Tibial nerve (tissue), 3 donors: ENCODE data around the gene COMMD7.

Experiments
- POLR2A ChIP-seq, 2 donors: fragments of 450-650 bp; IDR thresholded peaks; one replicate each; pipeline ENCODE4 v1.6.1; 2017; ENCODE audit warnings: antibody characterized with exemption in 2 of 2, mild to moderate bottlenecking in 2 of 2, moderate library complexity in 2 of 2
- TF ChIP-seq, protein P1 (sequence below), 5 experiments: fragments of 200-600 bp in 3 of 5; fragments of 450-650 bp in 2 of 5; sonication (generic) in 3 of 5; IDR thresholded peaks; one replicate each; pipeline ENCODE4 v1.5.1; 2016 to 2019; ENCODE audit warnings: antibody characterized with exemption in 5 of 5, mild to moderate bottlenecking in 3 of 5, moderate library complexity in 2 of 5

DNA sequence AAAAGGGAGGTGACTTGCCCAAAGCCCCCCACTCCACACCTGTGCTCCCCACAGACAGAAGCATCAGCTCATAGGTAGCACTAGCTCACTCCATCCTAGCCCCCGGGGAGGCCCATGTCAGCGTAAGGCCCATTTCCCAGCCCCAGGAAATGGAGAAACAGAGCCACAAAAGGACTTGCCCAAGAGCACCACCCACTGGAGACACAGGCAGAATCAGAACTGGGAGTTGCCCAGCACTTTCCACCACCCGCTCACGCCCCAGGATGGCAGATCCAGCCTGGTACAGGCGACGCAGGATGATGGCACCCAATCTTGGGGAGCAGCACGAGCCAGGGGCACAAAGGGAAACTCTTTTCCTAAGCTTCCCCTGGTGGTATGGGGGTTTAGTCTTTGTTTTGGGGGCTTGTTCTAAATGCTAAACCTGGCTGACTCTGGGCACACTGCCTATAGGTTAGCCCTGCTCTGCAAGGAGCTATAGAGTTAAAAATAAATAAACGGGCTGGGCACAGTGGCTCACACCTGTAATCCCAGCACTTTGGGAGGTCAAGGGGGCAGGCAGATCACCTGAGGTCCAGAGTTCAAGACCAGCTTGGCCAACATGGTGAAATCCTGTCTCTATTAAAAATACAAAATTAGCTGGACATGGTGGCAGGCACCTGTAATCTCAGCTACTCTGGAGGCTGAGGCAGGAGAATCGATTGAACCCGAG is 81.3 kb downstream of the COMMD7 start:
- TF ChIP-seq, protein P1, sequence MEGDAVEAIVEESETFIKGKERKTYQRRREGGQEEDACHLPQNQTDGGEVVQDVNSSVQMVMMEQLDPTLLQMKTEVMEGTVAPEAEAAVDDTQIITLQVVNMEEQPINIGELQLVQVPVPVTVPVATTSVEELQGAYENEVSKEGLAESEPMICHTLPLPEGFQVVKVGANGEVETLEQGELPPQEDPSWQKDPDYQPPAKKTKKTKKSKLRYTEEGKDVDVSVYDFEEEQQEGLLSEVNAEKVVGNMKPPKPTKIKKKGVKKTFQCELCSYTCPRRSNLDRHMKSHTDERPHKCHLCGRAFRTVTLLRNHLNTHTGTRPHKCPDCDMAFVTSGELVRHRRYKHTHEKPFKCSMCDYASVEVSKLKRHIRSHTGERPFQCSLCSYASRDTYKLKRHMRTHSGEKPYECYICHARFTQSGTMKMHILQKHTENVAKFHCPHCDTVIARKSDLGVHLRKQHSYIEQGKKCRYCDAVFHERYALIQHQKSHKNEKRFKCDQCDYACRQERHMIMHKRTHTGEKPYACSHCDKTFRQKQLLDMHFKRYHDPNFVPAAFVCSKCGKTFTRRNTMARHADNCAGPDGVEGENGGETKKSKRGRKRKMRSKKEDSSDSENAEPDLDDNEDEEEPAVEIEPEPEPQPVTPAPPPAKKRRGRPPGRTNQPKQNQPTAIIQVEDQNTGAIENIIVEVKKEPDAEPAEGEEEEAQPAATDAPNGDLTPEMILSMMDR (IDR thresholded peaks at IDR 0.05), result no peak
- no peak for TF ChIP-seq POLR2A (IDR thresholded peaks at IDR 0.05)
